ENCODE results near the gene ZDHHC13.

Gene ZDHHC13, protein sequence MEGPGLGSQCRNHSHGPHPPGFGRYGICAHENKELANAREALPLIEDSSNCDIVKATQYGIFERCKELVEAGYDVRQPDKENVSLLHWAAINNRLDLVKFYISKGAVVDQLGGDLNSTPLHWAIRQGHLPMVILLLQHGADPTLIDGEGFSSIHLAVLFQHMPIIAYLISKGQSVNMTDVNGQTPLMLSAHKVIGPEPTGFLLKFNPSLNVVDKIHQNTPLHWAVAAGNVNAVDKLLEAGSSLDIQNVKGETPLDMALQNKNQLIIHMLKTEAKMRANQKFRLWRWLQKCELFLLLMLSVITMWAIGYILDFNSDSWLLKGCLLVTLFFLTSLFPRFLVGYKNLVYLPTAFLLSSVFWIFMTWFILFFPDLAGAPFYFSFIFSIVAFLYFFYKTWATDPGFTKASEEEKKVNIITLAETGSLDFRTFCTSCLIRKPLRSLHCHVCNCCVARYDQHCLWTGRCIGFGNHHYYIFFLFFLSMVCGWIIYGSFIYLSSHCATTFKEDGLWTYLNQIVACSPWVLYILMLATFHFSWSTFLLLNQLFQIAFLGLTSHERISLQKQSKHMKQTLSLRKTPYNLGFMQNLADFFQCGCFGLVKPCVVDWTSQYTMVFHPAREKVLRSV

DNA sequence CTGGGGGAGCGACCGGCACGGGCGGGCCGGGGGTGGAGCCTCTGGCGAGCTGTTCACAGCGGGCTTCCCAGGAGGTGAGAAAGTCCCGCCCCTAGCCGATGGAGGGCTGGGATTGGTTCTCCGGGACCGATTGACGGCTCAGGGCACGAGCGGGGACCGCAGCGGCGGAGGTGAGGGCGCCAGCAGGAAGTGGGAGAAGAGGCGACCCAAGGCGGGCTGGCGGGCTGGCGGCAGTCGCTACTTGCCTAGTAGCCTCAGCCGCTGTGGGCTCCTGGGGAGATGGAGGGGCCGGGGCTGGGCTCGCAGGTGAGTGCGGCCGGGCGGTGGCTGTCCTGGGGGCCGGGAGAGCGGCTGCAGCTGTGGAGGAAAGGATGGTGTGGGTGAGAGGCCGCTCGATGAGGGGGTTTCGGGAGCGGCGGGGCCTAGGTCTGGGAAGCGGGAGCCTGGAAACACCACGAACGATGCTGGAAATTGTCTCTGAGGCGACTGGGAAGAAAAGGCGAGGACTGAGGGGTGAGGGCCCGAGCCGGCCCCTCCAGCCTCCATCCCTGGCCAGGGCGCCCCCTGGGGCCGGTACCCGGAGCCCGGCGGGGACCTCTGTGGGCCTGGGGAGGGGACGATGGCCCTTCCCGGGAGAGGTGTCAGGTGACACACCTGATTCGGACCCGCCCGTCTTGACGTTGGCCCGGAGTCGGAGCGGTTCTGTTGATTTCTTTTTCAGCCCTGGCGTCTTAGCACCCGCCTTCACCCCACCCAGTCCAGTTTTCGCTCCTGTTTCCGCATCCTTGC lies at the start of gene ZDHHC13:
TSS of gene ZDHHC13 (plus strand) at position 198 of the 789 bp plus-strand sequence. CDS start at position 280, 82 bp downstream.
- DNase-seq (ENCODE audit: low read depth), result peak; percentile 88

DNA sequence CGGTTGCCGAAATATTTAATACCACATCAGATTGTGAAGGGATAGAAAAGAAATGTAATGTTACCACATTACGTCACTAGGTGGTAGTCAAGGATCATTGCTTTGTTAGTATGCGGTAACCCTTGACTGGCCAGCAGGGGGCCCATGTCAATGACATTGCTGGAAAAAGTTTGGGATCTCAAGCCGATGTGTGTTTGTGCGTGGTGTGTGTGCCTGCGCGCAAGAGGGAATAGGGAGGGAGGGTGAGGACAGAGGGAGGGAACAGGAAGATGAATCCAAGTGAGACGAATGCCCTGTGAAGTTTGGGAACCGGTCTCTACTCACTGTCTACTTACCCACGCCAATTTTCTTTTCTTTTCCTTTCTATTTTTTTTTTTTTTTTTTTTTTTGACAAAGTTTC lies 45.7 kb upstream of the ZDHHC13 start:
- no peak for DNase-seq (ENCODE audit: low read depth)

DNA sequence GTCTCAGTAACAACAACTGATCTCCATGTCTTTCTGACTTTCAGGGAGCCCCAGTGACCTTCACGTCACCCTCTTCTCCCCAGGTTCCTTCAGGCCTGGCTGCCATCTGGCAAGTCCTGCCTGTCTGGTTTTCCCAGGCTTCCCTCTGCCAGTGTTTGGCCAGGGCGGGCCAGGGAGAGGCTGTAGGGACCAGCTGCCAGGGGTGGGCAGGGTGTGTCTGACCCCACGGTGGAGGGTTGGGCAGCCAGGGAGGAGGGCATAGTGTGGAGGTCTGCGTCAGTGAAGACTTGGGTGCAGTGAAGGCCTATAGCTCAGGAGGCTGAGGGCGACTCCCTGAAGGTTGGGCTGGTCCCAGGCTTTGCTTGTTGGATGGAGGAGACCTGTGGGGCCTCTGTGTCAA lies 44.5 kb upstream of the ZDHHC13 start:
- no peak for DNase-seq (ENCODE audit: low read depth)

DNA sequence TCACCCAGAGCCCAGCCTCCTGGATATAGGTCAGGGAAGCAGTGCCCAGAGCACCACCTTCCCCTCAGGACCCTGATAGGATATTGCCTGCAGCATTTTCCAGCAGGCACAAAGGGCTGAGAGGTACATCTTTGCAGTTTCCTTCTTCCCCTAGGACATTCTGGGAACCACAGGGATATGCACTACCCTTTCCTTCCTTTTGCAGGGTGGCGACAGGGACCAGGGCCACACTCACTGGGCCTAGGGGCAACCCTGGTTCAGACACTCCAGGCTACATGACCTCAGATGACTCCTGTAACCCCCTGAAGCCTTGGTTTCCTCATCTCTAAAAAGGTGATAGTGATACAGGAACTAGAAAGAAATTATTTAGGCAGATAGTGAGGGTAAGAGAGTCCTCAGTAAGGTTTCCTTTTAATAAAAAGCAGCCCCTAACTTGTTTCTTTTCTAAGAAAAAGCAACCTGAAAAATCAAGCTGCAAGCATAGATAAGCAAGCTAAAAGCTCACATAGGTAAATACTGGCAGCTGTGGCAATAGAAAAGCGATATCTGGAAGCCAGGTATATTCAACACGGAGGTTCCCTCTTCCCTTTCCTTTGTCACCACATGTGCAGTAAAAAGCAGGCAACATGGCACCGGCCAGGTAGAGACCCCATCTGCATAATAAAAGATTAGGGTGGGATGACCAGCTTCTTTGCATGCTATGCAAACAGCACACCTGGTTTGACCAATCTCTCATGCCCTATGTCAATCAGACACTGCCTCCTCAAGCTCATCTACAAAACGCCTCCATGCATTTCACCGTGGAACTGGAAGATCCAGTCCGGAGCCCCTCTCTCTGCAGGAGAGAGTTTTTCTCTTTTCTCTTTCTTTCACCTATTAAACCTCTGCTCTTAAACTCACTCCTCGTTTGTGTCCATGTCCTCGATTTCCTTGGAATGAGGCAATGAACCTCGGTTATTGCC lies 43.2 kb upstream of the ZDHHC13 start:
- no peak for DNase-seq (ENCODE audit: low read depth)

DNA sequence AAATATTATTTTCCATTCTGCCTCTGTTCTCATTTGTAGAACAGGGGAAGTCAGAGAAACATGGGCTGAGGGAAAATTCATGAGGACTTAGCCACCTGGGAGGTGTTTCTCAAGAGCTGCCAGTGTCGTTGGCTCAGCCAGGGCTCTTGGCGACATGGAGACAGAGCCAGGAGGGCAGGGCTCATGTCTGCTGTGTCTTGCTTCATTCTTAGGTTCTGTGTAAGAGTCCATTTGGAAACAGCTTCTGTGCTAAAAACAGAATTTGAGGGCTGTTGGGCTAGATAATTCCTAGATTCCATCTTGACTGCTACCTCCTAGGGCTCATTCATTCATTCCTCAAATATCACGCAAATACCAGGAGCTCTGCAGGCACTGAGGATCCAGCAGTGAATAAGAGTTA lies 41.3 kb upstream of the ZDHHC13 start:
- DNase-seq (ENCODE audit: low read depth), result no peak

DNA sequence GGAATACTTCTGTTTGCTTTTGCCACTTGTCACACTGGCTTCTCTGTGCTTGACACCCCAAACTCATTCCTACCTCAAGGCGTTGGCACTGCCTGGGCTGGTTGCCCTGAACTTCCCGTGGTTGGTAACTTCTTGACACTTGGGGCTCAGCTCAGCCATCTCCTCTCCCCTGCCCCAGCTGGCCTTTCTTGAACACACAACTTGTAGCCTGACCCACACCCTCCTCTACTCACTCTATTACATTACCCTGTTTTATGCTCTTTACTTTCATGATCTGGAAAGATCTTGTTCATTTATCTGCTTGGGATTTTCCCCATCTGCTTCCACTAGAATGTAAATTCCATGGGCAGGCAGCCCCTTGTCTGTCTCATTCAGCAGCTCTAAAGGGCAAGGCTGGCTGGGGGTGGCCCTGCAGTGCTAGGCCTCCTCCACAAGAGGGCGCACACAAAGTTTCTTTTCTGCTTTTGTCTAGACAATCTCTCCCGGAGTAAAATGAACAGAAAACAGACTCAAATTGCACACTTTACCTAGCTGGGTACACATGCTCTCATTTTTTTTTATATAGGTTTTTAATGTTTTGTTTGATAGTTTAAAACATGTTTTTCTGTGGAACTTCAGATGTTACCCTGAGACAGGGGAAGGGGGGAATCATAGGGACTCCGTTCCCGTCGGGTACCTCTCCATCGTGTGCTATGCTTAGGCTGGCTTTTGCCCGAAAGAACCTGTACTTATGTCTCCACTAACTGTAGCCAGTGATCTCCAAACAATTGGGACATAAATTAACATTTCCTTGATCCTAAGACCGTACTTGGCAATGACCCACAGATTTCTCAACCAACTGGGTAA lies 40.0 kb upstream of the ZDHHC13 start:
- DNase-seq (ENCODE audit: low read depth), result no peak

DNA sequence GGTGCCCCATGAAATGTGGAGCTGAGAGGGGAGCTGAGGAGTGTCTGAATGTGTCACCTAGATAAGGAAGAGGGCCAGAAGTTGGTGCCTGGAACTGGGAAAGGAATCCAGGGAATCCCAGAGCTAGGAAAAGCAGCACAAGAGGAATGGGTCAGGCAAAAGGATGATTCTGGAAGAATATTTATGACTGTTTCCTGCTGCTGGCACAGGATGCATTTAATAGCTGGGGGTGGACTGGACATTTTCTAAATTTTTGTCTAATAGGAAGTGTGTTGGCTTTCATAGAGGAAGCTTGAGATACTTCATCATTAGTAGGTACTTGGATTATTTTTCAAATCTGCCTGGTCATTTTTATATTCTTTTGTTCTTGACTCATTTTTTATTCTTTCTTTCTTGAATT lies 39.0 kb upstream of the ZDHHC13 start:
- no peak for DNase-seq (ENCODE audit: low read depth)

DNA sequence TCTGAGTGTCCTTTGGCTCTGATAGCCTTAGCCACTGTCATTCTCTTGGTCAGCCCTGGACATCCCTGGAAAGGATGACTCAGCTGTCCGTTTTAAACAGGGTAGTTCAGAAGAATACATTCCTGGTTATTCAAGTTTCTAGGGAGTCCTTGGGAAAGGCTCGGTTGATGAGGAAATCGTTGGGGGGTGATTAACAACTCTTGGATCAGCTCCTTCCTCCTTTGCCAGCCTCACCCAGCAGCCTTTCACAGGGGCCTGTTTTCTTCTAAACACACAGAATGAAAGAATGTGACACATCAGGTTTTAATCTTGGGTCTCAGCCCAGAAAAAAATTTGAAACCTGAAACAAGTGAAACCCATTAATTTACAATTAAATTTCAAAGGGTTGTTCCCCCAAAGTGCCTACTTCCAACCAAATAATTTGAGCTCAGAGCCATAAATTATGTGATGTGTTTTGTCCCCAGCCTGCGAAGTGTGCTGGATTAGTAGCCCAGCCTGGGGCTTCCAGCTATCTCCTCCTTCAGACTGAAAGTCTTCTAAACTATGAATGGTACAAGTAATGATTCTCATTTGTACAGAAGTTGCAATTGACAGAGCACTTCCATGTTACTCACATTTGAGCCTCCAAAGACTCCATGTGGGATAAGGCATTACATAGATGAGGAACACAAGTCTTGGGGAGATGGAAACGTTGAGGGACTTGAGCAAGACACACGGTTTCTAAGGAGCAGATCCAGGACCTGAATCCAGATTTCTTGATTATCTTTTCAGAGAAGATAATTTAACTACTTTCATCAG lies 37.1 kb upstream of the ZDHHC13 start:
- no peak for DNase-seq (ENCODE audit: low read depth)

DNA sequence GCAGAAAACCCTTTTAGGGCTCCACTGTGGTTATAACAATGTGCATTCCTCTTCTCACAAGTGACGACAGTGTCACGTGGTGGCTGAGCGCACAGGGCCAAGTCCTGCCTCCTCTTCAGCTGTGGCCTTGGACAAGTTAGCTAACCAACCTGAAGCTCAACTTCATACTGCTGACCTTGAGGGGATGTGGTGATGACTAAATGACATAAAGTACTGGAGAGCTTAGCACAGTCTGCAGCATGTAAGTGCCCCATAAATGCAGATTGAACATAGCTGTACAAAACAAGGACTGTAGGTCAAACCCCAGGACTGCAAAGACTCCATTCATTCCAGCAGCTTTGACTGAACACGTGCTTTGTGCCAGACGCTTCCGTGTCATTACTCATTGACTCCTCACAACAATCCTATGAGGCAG lies 36.4 kb upstream of the ZDHHC13 start:
- DNase-seq (ENCODE audit: low read depth), result no peak

DNA sequence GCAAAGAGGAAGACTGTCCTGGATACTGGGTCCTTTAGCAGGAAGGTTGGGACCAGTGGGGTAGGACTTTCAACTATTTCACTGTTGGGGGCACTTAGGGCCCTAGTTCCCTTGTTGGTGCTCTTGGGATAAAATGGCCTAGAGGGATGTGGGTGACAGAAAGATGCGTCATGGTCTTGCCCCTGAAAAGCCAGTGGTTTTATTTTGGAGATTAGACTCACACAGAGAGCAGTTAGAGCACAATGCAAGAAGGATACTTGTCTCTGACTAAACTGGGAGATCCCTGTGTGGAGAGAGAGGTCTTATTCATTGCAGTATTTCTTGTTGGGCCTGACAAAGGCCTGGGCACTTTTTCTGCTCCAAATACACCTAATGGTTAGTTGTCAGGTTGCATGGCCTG lies 33.8 kb upstream of the ZDHHC13 start:
- DNase-seq (ENCODE audit: low read depth), result no peak

DNA sequence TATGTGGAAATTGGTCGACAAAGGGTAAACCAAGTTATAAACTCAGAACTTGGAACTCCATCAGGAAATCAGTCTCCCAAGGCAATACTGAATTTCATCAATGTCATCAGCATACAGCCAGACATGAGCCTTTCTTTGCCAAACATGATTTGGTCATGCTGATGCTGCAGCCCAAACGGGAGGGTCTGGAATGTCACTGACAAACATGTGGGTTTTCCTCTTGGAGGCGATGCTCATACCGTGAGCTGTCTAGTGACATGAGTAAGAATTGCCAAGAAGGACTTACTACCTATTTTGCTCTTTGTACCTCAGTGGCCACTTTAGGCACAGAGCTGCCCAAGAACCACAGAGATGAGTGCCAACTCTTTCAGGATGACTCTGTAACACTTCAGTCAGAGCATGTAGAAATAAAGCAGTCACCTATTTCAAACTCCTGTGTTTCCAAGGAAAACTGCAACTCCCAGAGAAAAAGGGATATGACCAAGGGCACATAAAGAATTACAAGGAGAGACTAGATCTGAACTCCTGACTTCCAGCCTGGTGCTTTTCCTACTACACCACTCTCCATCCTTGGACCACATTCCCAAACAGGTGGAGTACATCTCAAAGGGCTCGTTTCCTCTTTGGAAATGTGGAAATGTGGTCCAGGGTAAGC lies 32.2 kb upstream of the ZDHHC13 start:
- no peak for DNase-seq (ENCODE audit: low read depth)

DNA sequence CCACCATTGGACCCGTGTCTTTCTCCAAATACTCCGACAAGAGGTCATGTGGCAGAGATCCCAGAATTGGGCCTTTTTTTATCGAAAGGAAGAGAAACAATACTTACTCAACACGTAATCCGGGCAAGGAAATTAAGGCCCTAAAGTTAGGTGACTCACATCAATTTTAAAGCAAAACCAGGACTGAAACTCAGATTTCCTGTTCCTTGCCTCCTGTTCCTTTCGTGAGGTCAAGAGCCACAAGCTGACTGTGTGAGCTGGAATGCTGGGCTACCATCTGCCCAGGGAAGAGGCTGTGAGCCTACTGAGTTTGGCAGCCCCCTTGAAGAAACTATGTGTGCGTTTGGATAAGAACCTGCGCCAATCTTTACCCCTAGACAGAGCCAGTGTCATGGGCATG lies 29.3 kb upstream of the ZDHHC13 start:
- DNase-seq (ENCODE audit: low read depth), result no peak

DNA sequence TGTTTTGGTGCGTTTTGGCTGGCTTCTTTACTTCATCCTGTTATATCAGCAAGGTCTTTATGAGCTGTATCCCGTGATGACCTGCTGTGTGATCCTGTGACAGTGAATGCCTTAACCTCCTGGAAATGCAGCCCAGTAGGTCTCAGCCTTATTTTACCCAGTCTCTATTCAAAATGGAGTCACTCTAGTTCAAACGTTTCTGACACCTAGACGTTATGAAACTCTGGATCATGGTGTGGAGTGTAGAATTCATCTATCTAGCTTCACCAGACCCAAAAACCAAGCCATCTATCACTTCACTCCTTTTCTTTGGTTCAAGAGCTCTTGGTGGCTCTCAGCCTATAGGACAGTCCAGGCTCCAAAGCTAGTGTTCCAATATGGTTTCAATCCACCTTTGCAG lies 28.2 kb upstream of the ZDHHC13 start:
- DNase-seq (ENCODE audit: low read depth), result no peak

DNA sequence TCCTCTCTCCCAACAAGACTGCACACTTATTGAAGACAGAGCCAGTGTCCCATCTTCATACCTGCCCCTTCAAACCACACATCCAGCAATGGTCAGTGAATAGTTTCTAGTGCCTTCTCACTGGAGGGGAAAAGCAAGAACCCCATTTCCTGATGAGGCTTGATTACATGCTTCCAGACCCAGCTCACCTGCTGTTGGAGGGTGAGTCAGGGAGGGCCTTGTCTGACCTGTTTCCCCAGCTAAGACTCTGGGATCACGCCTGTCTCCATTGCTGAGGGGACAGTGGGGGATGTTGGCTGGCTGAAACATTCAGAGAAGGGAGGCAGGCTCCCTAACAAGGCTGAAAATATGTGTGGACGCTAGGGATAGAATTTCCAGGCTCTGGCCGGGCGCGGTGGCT lies 27.5 kb upstream of the ZDHHC13 start:
- no peak for DNase-seq (ENCODE audit: low read depth)

DNA sequence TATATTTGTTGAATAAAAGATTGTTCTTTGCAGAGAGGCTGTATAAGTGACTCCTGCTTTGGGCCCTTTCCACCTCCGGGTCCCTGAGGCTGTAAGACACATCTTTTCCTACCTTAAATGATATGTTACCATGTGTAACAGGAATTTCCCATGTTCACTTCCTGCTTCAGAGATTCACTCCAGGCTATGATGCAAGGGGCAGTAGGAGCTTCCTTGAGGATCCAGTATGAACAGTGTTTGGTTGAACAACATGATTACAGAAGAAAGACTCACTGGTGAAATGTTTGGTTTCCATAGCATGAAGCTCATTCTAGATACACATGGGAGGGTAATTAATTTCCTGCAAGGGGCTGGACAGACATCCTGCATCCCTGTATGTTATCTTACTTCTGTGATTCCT lies 25.6 kb upstream of the ZDHHC13 start:
- no peak for DNase-seq (ENCODE audit: low read depth)

DNA sequence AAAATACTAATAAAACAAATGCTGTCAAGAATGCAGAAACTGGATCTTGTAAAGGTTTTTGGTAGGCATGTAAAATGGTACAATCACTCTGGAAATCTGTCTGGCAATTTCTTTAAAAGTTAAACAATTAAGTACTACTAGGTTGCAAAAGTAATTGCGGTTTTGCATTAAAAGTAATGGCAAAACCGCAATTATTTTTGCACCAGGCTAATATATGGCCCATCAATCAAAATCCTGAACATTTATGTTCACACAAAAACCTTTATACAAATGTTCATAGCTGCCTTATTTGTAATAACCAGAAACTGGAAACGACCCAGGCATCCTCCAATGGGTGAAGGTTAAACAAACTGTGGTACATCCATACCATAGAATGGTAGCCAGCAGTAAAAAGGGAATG lies 24.6 kb upstream of the ZDHHC13 start:
- DNase-seq (ENCODE audit: low read depth), result no peak

DNA sequence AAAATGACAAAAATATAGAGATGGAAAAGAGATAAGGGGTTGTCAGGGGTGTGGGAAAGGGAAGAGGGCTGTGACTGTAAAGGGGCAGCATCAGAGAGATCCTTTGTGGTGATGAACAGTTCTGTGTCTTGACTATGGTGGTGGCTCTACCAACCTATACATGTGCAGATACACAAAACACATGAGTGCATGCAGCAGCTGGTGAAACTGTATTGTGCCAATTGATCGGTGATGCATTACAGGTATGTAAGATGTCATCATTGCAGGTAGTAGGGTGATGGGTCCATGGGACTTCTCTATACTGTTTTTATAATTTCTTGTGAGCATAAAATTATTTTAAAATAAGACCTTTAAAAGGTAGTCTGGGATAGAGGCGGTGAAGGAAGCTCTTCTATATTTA lies 24.1 kb upstream of the ZDHHC13 start:
- DNase-seq (ENCODE audit: low read depth), result no peak

DNA sequence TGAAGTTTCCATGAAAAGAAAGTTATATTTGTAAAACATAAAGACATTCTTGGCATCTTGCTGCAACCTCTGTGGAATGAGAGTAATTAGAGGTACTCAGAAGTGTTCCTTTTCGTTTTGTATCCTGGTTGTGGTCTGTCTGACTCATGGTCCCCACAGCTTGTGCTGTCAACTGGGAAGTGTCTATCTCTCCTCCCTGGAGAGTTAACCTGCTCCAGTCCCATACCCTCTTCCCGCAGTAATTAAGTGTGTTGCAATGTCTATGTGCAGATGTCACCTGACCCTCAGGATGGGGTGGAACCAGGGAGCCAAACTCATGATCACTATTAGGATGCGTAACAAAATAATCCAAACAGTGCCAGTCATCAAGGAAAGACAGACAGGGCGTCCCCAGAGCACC lies 23.0 kb upstream of the ZDHHC13 start:
- no peak for DNase-seq (ENCODE audit: low read depth)

DNA sequence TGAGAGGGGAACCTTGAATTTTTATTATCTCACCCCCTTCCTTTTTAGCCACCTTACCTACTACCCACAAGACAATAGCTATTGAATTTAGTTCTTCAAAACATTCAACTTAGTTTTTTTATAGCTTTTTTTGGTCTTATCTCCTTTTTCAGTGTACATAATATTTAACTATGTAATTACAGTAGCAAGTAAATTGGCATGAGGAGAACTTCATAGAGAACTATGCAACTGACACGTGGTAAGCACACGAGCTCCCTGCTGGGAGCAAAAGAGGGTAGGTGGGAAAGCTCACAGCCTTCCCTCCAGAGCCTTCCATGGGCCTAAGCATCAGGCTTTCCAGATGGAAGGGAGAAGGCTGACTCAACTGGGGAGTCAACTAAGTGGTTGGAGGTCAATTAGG lies 22.1 kb upstream of the ZDHHC13 start:
- DNase-seq (ENCODE audit: low read depth), result no peak

DNA sequence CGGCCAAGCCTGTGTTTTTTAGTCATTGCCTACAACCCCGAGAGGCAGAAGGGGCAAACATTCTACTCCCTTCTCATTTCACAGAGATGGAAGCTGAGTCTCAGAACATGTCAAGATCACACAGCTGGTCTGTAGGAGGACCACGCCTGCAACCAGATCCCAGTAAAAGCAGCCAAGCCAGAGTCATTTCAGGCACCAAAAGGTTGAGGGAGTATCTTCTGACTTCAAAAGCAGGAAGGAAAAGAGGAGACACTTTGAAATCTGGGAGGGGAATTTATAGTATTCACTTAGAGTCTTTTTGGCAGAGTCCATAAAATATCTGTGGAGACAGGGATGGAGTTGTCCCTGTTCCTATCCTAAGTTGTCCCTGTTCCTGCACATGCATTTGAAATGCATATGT lies 17.9 kb upstream of the ZDHHC13 start:
- DNase-seq (ENCODE audit: low read depth), result no peak

All from T-helper 22 cell (primary cell).